PC-3 (cell line): ENCODE results near the gene CMTM2.

ENCODE experiments used
- CTCF ChIP-seq: fragments of 300-600 bp; sonication (generic); conservative IDR thresholded peaks from 2 replicates; pipeline ENCODE4 v1.5.1; 2017; ENCODE audit warnings: antibody characterized with exemption, low read depth, mild to moderate bottlenecking, low read length
- EZH2 ChIP-seq: fragments of 300-600 bp; sonication (generic); IDR thresholded peaks from one replicate; pipeline ENCODE4 v1.6.1; 2017; ENCODE audit warnings: antibody characterized with exemption, mild to moderate bottlenecking, low read length; ENCODE audit not compliant: unreplicated experiment
- EZH2phosphoT487 ChIP-seq: fragments of 300-600 bp; sonication (generic); IDR thresholded peaks from 2 replicates; pipeline ENCODE4 v1.6.1; 2018; ENCODE audit warnings: mild to moderate bottlenecking, antibody characterized with exemption, low read length, borderline replicate concordance

GRCh38 chr16:66574531-66574930 is 4.7 kb upstream of the CMTM2 start:
- TF ChIP-seq CTCF = no peak
- no peak for TF ChIP-seq EZH2
- no peak for TF ChIP-seq EZH2phosphoT487
